Measurements from ENCODE around the gene GLP2R.

GRCh38 chr17:9816472-9816871 is 9.3 kb upstream of the GLP2R start:
- TF ChIP-seq, protein P1, sequence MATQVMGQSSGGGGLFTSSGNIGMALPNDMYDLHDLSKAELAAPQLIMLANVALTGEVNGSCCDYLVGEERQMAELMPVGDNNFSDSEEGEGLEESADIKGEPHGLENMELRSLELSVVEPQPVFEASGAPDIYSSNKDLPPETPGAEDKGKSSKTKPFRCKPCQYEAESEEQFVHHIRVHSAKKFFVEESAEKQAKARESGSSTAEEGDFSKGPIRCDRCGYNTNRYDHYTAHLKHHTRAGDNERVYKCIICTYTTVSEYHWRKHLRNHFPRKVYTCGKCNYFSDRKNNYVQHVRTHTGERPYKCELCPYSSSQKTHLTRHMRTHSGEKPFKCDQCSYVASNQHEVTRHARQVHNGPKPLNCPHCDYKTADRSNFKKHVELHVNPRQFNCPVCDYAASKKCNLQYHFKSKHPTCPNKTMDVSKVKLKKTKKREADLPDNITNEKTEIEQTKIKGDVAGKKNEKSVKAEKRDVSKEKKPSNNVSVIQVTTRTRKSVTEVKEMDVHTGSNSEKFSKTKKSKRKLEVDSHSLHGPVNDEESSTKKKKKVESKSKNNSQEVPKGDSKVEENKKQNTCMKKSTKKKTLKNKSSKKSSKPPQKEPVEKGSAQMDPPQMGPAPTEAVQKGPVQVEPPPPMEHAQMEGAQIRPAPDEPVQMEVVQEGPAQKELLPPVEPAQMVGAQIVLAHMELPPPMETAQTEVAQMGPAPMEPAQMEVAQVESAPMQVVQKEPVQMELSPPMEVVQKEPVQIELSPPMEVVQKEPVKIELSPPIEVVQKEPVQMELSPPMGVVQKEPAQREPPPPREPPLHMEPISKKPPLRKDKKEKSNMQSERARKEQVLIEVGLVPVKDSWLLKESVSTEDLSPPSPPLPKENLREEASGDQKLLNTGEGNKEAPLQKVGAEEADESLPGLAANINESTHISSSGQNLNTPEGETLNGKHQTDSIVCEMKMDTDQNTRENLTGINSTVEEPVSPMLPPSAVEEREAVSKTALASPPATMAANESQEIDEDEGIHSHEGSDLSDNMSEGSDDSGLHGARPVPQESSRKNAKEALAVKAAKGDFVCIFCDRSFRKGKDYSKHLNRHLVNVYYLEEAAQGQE (IDR thresholded peaks at IDR 0.05; ENCODE audit: low read depth, low read length) = no peak
- TF ChIP-seq EZH2 (IDR thresholded peaks at IDR 0.05; ENCODE audit: borderline replicate concordance, control insufficient read depth, low read depth, low read length) (no peak), SPI1 (IDR thresholded peaks at IDR 0.05; ENCODE audit: borderline replicate concordance, insufficient read depth, low read depth, low read length) (no peak), POLR2A (IDR thresholded peaks at IDR 0.05; ENCODE audit: low read depth, low read length) (no peak), ZNF24 (IDR thresholded peaks at IDR 0.05) (no peak), ZBTB11 (CRISPR knock-in tag; IDR thresholded peaks at IDR 0.05) (no peak), E2F4 (IDR thresholded peaks at IDR 0.05; ENCODE audit: low read depth, low read length) (no peak), RAD21 (IDR thresholded peaks at IDR 0.05; ENCODE audit: insufficient read depth, low read depth, low read length) (no peak), FOXM1 (IDR thresholded peaks at IDR 0.05; ENCODE audit: low read depth, low read length) (no peak), SMAD1 (IDR thresholded peaks at IDR 0.05; ENCODE audit: low read depth, partially characterized antibody) (no peak)
- TF ChIP-seq, protein P2, sequence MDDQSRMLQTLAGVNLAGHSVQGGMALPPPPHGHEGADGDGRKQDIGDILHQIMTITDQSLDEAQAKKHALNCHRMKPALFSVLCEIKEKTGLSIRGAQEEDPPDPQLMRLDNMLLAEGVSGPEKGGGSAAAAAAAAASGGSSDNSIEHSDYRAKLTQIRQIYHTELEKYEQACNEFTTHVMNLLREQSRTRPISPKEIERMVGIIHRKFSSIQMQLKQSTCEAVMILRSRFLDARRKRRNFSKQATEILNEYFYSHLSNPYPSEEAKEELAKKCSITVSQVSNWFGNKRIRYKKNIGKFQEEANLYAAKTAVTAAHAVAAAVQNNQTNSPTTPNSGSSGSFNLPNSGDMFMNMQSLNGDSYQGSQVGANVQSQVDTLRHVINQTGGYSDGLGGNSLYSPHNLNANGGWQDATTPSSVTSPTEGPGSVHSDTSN (IDR thresholded peaks at IDR 0.05; ENCODE audit: insufficient replicate concordance, low read depth, low read length) = no peak
